Heart left ventricle (tissue), 16 donors: Measurements from ENCODE around the gene MAFG. TPM values are rescaled to one million over a fixed set of nuclear protein-coding genes. Genes with fewer than 3 reads are reported as not detected.

ENCODE experiments used
- ATAC-seq, 4 donors: fragments of 200-7000 bp; cut with Tn5 transposase; one replicate each; pipeline ENCODE4 v1.9.1; 2020 to 2022; ENCODE audit warnings: moderate library complexity in 4 of 4, mild to moderate bottlenecking in 3 of 4, moderate number of reproducible peaks in 1 of 4
- DNase-seq, 5 donors: peaks; one replicate each; pipeline ENCODE4 v3.0.0-alpha.2; 2020
- H3K27ac ChIP-seq, 12 donors: fragments of 200-600 bp; sonication (generic) in 4 of 12; one replicate each; pipeline versions ENCODE4 v1.5.0 to v1.8.0; 2016 to 2022; ENCODE audit warnings: mild to moderate bottlenecking in 2 of 12
- H3K27me3 ChIP-seq, 9 donors: fragments of 200-600 bp; sonication (generic) in 2 of 9; one replicate each; pipeline versions ENCODE4 v1.5.1 to v1.8.0; 2016 to 2022; ENCODE audit warnings: mild to moderate bottlenecking in 3 of 9
- H3K36me3 ChIP-seq, 9 donors: fragments of 200-600 bp; sonication (generic) in 2 of 9; one replicate each; pipeline versions ENCODE4 v1.5.0 to v1.8.0; 2018 to 2022; ENCODE audit warnings: mild to moderate bottlenecking in 2 of 9
- H3K4me1 ChIP-seq, 12 donors: fragments of 200-600 bp; sonication (generic) in 4 of 12; one replicate each; pipeline versions ENCODE4 v1.5.0 to v1.8.0; 2016 to 2022; ENCODE audit warnings: mild to moderate bottlenecking in 3 of 12
- H3K4me3 ChIP-seq, 12 donors: fragments of 200-600 bp; sonication (generic) in 4 of 12; one replicate each; pipeline versions ENCODE4 v1.5.0 to v1.8.0; 2017 to 2022; ENCODE audit warnings: mild to moderate bottlenecking in 9 of 12, moderate library complexity in 4 of 12
- H3K9me3 ChIP-seq, 12 donors: fragments of 200-600 bp; sonication (generic) in 4 of 12; one replicate each; pipeline versions ENCODE4 v1.5.0 to v1.8.0; 2016 to 2022; ENCODE audit warnings: mild to moderate bottlenecking in 1 of 12
- POLR2A ChIP-seq, 2 donors: fragments of 450-650 bp; IDR thresholded peaks; one replicate each; pipeline ENCODE4 v1.6.1; 2017; ENCODE audit warnings: antibody characterized with exemption in 2 of 2, mild to moderate bottlenecking in 2 of 2, moderate library complexity in 2 of 2
- WGBS, 4 donors: extraction: QIAGEN DNeasy Blood & Tissue Kit in 2 of 4; methylation state at CpG; one replicate each; pipeline versions ENCODE4 v1.1.5 to v1.1.7; 2013 to 2018; 5-methylcytosine and 5-hydroxymethylcytosine counted together
- intact Hi-C, 10 donors: fragments of 100-400 bp; cut with DNase I; formaldehyde crosslinking; loops; one replicate each; pipeline versions ENCODE4 v1.11.1 to v1.14.2; 2022
- polyA plus RNA-seq, 2 donors: library from polyadenylated mRNA; stranded (reverse); fragments of 200-250 nt; gene quantifications; one replicate each; pipeline ENCODE4 v1.2.3, GENCODE V29; 2013
- total RNA-seq, 9 donors: library from RNA; depleted of rRNA in 2 of 9; stranded (reverse); fragments of >200 nt in 2 of 9; fragmentation: NEBNext Ultra II Directional in 3 of 9; extraction: Animal tissue kit (Norgen Biotek cat#: 25700) in 3 of 9; gene quantifications; one replicate each; pipeline versions ENCODE4 v1.1.0 to v1.2.4, GENCODE V29; 2016 to 2023
- TF ChIP-seq, protein P1 (sequence below), 12 donors: fragments of 200-600 bp; sonication (generic) in 4 of 12; IDR thresholded peaks; one replicate each; pipeline versions ENCODE4 v1.5.0 to v1.8.0; 2018 to 2022; ENCODE audit warnings: antibody characterized with exemption in 12 of 12, mild to moderate bottlenecking in 5 of 12
- donor health status: ischemic (EF 13 %, LVEDD 7.1; RV severe dilation, severe dysfunction).
- donor health status: healthy with polysubstance abuse.
- donor health status: DM: no; HTN: yes; CAD: no.
- donor health status: DM: no; HTN: no; CAD: no.
- donor health status: ischemic (EF 25% LVEDD 6.9; RV normal size, moderate dysfunction).
- donor health status: ischemic (EF 25% LVEDD 5.7; RV mildly dilated, moderate dysfunction).
- donor health status: healthy.
- donor health status: DM: yes; HTN: yes; CAD: no.
- donor health status: ischemic (EF 35%, LVEDD 5.7; RV mildly dilated, moderate dysfunction).
- donor health status: nonischemic (EF 11% LVEDD 7.7; RV severe dilation, severe dysfunction).
- donor health status: DM: yes; HTN: yes; CAD: no.
- donor health status: PGD.
- donor health status: ischemic (EF 29% LVEDD 5.4; RV normal size, mild dysfunction).
- donor health status: nonischemic (EF 23%, LVEDD 6.1; RV moderate dilation, normal function).

The MAFG gene
- total and polyA plus RNA-seq, 11 donors, result 10.2 to 30.5 (median 18.0) TPM

DNA sequence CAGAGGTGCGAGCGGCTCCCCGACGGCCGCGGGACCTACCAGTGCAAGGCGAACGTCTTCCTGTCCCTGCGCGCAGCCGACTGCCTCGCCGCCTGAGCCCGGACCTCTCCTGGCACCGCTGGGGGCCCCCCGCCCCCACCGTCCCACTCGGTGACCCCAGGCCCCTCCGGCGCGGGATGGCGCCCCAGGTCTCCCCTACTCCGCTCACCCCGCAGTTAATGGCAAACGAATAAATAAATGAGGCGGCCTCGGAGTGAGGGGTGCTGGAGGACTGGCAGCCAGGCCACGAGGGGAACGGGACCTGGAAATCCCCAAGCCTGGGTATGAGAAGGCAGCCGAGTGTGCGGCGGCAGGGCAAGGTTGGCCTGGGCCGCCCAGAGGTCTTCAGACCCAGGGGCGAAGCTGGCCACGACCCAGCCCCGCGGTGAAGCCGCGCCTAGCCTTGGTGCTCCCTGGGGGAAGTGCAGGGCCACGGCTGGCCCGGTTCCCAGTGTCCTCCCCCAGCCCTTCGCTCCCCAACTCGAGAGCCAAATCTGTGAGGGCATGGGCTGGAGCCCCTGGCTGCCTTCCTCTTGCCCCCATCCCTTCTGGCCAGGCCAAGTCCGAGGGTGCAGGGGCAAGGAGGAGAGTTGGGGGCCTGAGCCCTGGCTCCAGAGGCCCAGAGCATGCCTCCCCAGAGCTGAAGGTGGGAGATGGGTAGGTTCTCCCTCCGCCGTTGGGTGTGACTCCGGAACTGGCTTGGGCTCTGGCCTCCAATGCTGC, 24.7 kb downstream of the MAFG start:
- Histone ChIP-seq H3K4me1 (peaks cover 0 to 15% (median 7%) of the 10 kb centered on the region in 12 donors), H3K36me3 (peaks cover 0 to 61% (median 27%) of the 10 kb centered on the region in 9 donors), H3K4me3 (peak overlapping the region in 10 of 12 donors; percentile 23 to 49 (median 42)), H3K27me3 (peaks cover 0 to 19% (median 0%) of the 10 kb centered on the region in 9 donors), H3K27ac (no peak overlapping the region), H3K9me3 (no peaks in the 10 kb centered on the region)
- WGBS, 4 donors, result 42 to 75% (median 55%) methylated on average over 10 to 47 of the region's 47 CpGs
- intact Hi-C loops, result no loop called here
- DNase-seq (peak in 3 of 5 donors; percentile 19 to 40 (median 26)), ATAC-seq (peak in 1 of 4 donors; percentile 1)
- no peak for TF ChIP-seq POLR2A (IDR thresholded peaks at IDR 0.05)
- TF ChIP-seq, protein P1, sequence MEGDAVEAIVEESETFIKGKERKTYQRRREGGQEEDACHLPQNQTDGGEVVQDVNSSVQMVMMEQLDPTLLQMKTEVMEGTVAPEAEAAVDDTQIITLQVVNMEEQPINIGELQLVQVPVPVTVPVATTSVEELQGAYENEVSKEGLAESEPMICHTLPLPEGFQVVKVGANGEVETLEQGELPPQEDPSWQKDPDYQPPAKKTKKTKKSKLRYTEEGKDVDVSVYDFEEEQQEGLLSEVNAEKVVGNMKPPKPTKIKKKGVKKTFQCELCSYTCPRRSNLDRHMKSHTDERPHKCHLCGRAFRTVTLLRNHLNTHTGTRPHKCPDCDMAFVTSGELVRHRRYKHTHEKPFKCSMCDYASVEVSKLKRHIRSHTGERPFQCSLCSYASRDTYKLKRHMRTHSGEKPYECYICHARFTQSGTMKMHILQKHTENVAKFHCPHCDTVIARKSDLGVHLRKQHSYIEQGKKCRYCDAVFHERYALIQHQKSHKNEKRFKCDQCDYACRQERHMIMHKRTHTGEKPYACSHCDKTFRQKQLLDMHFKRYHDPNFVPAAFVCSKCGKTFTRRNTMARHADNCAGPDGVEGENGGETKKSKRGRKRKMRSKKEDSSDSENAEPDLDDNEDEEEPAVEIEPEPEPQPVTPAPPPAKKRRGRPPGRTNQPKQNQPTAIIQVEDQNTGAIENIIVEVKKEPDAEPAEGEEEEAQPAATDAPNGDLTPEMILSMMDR (IDR thresholded peaks at IDR 0.05), result no peak

DNA sequence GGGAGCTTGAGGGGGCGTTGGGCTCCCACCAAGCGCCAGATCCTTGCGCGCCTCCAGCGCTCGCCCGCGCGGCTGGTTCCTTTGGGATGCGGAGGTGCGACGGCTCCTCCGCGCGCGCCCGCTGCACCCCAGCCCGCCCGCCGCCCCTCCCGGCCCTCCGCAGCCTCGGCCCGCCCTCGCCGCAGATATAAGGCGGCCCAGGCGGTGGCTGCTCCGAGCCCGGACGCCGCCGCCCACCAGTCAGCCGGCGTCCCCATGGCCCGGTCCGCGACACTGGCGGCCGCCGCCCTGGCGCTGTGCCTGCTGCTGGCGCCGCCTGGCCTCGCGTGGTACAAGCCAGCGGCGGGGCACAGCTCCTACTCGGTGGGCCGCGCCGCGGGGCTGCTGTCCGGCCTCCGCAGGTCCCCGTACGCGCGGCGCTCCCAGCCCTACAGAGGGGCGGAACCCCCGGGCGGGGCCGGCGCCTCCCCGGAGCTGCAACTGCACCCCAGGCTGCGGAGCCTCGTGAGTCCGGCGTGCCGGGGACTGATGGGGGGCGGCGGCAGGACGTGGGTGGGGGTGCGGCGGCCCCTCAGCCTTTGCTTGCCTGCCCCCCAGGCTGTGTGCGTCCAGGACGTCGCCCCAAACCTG, 25.4 kb downstream of the MAFG start, which contains the start of gene NPB:
TSS of gene NPB (plus strand) at position 216 of the 630 bp plus-strand sequence. CDS start at position 256, 40 bp downstream.
- H3K4me3 ChIP-seq, result peak within 1 kb of the TSS in 10 of 12 donors; percentile 23 to 49 (median 42)
- intact Hi-C loops, result no loop called here
- peak in 2 of 5 donors; percentile 30 to 66 for DNase-seq
- peak in 3 of 4 donors; percentile 38 to 75 (median 55) for ATAC-seq
- peak within 1 kb of the TSS in 1 of 12 donors; percentile 25 for H3K27ac ChIP-seq
- WGBS, 4 donors, result 1 to 2% methylated on average over 79 of the region's 79 CpGs; no CpG with 5 or more reads in 2 of the 4 donors
- TF ChIP-seq POLR2A (IDR thresholded peaks at IDR 0.05), result no peak
- TF ChIP-seq, protein P1 (IDR thresholded peaks at IDR 0.05), result no peak
- no peaks in the 10 kb centered on the region for H3K9me3 ChIP-seq
- peaks cover 0 to 62% (median 34%) of the 10 kb centered on the region in 9 donors for H3K36me3 ChIP-seq
- H3K4me1 ChIP-seq, result peaks cover 0 to 15% (median 7%) of the 10 kb centered on the region in 12 donors
- H3K27me3 ChIP-seq, result peaks cover 0 to 19% (median 0%) of the 10 kb centered on the region in 9 donors

DNA sequence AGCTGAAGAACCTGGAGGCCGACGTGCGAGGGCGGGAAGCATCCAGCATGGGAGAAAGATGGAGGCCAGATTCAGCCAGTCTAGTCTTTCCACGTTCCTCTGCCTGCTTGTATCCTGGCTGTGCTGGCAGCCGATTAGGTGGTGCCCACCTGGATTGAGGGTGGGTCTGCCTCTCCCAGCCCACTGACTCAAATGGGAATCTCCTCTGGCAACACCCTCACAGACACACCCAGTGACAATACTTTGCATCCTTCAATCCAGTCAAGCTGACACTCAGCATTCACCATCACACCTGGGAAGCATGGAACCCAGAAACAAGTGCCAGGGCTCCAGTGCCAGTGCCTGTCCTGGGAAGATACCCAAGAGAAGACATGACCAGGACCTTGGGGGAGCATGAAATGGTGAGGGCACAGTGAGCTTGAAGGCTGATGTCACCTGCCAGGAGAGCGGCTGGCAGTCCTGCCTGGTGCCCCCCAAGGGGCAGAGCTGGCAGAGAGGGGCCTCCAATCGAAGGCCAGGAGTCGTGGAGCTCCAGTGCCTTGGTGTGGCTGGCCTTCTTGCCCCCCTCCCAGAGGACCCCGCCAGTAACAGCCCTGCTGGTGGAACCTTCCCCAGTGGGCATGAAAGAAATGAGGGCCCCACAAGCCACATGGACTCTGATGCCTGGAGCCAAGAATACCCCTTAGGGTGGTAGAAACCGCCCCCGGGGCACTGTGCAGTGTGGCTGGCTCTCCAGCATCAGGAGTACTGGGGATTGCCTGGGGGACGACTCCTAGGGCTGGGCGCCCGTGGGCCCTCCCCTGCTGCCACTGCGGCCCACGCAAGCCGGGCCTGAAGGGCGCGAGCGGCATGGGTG, 26.1 kb downstream of the MAFG start:
- intact Hi-C loops, result no loop called here
- no peaks in the 10 kb centered on the region for H3K9me3 ChIP-seq
- ATAC-seq, result peak in 2 of 4 donors; percentile 7 to 10
- H3K4me3 ChIP-seq, result peak overlapping the region in 10 of 12 donors; percentile 23 to 49 (median 42)
- DNase-seq, result peak in 1 of 5 donors; percentile 59
- H3K27ac ChIP-seq, result peak overlapping the region in 1 of 12 donors; percentile 25
- TF ChIP-seq, protein P1 (IDR thresholded peaks at IDR 0.05), result no peak
- no peak for TF ChIP-seq POLR2A (IDR thresholded peaks at IDR 0.05)
- 52 to 88% (median 61%) methylated on average over 9 to 21 of the region's 21 CpGs for WGBS, 4 donors
- H3K4me1 ChIP-seq, result peaks cover 0 to 15% (median 7%) of the 10 kb centered on the region in 12 donors
- peaks cover 0 to 19% (median 0%) of the 10 kb centered on the region in 9 donors for H3K27me3 ChIP-seq
- peaks cover 0 to 61% (median 41%) of the 10 kb centered on the region in 9 donors for H3K36me3 ChIP-seq
